Purkinje cell (primary cell): ENCODE measurements around the gene XAB2. TPM values are rescaled to one million over a fixed set of nuclear protein-coding genes. Genes with fewer than 3 reads are reported as not detected.

Experiments
- polyA plus RNA-seq: library from polyadenylated mRNA; unstranded; fragments of >200 nt; fragmentation: Nextera tagmentation; gene quantifications from 2 replicates; pipeline ENCODE4 v1.2.1, GENCODE V29; 2014

XAB2 gene
- 0.82 and 2.0 TPM in 2 replicates for polyA plus RNA-seq

DNA sequence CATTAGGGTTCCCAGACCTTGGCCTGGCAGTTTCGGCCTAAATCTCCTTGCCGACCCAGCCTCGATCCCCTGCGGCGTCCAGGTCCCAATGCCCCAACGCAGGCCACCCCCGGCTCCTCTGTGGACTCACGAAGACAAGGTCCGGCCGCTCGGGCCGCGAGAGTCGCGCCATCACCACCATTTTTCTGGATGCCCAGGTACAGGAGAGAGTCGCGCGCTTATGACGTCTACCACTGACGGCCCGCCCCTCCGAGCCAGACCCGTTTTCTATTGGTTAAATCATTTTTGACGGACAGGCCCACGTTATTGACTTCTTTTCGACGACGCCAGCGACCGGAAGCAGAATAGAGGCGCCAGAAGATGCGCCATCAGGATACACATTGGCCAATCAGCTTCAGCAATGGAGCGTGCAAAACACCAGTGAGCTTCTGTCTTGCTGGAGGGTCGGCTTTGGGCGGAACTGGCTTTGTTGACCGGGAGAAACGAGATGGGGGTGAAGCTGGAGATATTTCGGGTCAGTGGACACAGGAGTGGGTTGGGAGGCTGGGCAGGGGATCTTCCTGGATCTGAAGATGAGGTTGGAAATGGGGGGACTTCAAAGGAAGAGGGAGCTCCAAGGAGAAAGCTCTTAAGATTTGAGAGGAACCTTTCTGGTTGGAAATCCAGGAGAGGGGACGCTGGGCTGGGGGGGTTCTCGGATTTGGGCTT lies at the start of gene XAB2, which contains the start of gene PET100:
Gene XAB2 (minus strand): TSS at position 199 of the 708 bp plus-strand sequence. CDS start 18 bp downstream, at position 181.
Gene PET100 (plus strand): TSS at position 447 of the 708 bp plus-strand sequence. CDS start 41 bp downstream, at position 488.

DNA sequence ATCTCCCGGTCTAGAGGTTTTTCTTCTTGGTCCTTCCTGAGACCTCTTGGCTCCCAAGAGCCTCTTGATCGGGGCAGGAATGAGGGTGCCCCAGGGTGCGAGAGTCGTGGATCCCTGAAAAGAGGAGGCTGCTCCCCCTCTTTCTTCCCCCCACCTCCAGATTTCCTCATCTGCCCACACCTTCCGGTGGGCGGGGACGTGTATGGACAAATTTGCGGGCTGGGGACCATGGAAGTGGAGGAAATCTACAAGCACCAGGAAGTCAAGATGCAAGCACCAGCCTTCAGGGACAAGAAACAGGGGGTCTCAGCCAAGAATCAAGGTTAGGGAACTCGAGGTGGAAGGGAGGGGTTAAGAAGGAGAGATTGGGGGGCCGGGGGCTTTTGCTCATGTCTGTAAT lies 47.5 kb upstream of the XAB2 start, which contains the start of gene MCEMP1:
Gene MCEMP1 (plus strand): TSS at position 237 of the 400 bp plus-strand sequence. CDS start 31 bp downstream, at position 268.

DNA sequence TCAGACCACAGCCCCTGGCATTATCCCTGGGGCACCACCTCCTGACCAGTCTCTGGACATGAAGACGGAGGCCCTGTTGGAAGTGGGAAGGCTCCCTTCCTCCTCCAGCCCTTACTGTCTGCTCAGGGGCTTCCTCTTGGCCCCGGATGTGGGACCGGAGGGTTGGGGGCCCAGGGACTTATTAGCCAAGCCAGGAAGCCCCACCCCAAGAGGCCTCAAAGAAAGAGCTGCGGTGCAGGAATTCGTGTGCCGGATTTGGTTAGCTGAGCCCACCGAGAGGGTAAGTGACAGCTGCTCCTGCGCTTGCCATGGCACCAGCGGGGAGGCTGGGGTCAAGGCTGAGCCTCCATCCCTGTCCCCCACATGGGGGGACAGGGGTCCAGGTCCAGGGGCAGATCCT lies 39.5 kb upstream of the XAB2 start, which contains the start of gene RETN:
Gene RETN (plus strand): TSS at position 208 of the 400 bp plus-strand sequence. CDS start 278 bp downstream, outside the sequence.

DNA sequence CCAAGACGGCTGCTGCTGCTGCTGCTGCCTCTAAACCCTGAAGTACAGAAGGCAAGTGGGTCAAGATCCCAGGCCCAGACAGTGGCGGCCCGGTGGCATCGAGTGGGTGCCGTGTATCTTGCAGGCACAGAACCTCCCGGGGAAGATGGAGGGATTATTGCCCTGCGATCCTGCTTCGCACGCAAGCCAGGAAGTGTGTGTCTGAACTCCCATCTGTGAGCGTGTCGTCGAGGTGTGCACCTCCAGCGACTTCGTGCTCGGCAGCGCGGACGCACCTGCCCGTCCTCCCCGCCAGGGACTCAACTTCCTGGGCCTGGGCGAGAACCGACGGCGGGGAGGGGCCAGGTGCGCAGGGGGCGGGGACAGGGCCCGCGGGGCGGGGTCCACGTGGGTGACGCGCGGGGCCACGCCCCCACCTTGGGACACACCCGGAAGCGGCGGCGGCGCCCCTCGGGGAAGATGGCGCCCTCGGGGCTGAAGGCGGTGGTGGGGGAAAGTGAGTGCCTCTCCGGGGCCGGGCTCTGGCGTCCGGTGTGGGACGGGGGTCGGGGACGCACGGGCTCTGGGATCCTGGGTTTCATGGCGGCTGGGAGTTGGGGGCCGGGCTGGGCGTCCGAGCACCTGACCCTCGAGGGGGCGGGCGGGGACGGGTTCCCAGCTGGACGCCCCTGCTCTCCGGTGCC lies 7.5 kb upstream of the XAB2 start, which contains the start of gene STXBP2:
Gene STXBP2 (plus strand): TSS at position 420 of the 683 bp plus-strand sequence. CDS start 40 bp downstream, at position 460.

GRCh38 chr19:7633698-7634097 lies 4.4 kb upstream of the XAB2 start, which contains the start of gene PCP2:
Gene PCP2 (minus strand): TSS chr19:7633719. CDS start chr19:7633457, 262 bp downstream.

GRCh38 chr19:7595466-7596133 lies 33.7 kb downstream of the XAB2 start, which contains the start of gene CAMSAP3:
Gene CAMSAP3 (plus strand): TSS chr19:7595863. CDS start chr19:7596003, 140 bp downstream.

Other genes starting within 250 kb of the XAB2 start
- gene PEX11G, start 140.5 kb downstream of the XAB2 start, polyA plus RNA-seq, result 0.42 TPM in 1 of 2 replicates, not detected in the other
- gene ZNF358, start 113.4 kb downstream of the XAB2 start, polyA plus RNA-seq, result 0.60 TPM in 1 of 2 replicates, not detected in the other
- 12.2 TPM in 2 replicates for gene MCOLN1, start 106.9 kb downstream of the XAB2 start, polyA plus RNA-seq
- gene PNPLA6, start 93.8 kb downstream of the XAB2 start, polyA plus RNA-seq, result 6.8 and 7.5 TPM in 2 replicates
- 0.78 and 0.88 TPM in 2 replicates for gene CAMSAP3, start 33.7 kb downstream of the XAB2 start, polyA plus RNA-seq
- 607 and 716 TPM in 2 replicates for gene PET100, start 248 bp upstream of the XAB2 start, polyA plus RNA-seq
- gene PCP2, start 4.2 kb upstream of the XAB2 start, polyA plus RNA-seq, result 1,380 and 3,034 TPM in 2 replicates
- 24.6 and 46.0 TPM in 2 replicates for gene STXBP2, start 7.6 kb upstream of the XAB2 start, polyA plus RNA-seq
- not detected in 2 replicates for gene RETN, start 39.5 kb upstream of the XAB2 start, polyA plus RNA-seq
- not detected in 2 replicates for gene MCEMP1, start 47.5 kb upstream of the XAB2 start, polyA plus RNA-seq
- gene TRAPPC5, start 51.3 kb upstream of the XAB2 start, polyA plus RNA-seq, result 49.0 and 150 TPM in 2 replicates
- gene FCER2, start 72.6 kb upstream of the XAB2 start, polyA plus RNA-seq, result not detected in 2 replicates
- gene CLEC4G, start 102.6 kb upstream of the XAB2 start, polyA plus RNA-seq, result 1.6 TPM in 1 of 2 replicates, not detected in the other
- not detected in 2 replicates for gene CD209, start 118.0 kb upstream of the XAB2 start, polyA plus RNA-seq
- gene CLEC4M, start 133.7 kb upstream of the XAB2 start, polyA plus RNA-seq, result 0.44 TPM in 1 of 2 replicates, not detected in the other
- gene EVI5L, start 200.7 kb upstream of the XAB2 start, polyA plus RNA-seq, result 0.59 and 1.0 TPM in 2 replicates
- 0.87 and 1.3 TPM in 2 replicates for gene PRR36, start 244.8 kb upstream of the XAB2 start, polyA plus RNA-seq